ENCODE measurements around the gene DCUN1D3. TPM values are rescaled to one million over a fixed set of nuclear protein-coding genes. Genes with fewer than 3 reads are reported as not detected.
A peak's percentile ranks its signal among the peaks of the same experiment; 100 is the strongest.
"Not testable (repeated sequence)": the region's sequence is repeated elsewhere in the genome, so short reads cannot be mapped to it uniquely, and the experiment has no call there.

DCUN1D3 gene
- total RNA-seq = 16.5 TPM
- long read RNA-seq, partial matches to known transcripts = 0 of 5 reads
- long read RNA-seq, other reads (novel, unspliced or antisense) = 5 of 5 reads

- DNase-seq = peak; percentile 98
- peak; percentile 93 for ATAC-seq
- intact Hi-C loops (cut with micrococcal nuclease) = loop anchor here (10.0 kb wide), 1 partner anchor 46 kb away; no protein-coding TSS in a partner anchor
These were observed at the start of gene DCUN1D3, which contains the start of gene LYRM1 for GRCh38 chr16:20900299-20901067. DCUN1D3 (minus strand) TSS chr16:20900358; CDS start chr16:20862538, 37,820 bp downstream. LYRM1 (plus strand) TSS chr16:20900771; CDS start chr16:20915556, 14,785 bp downstream.

GRCh38 chr16:20949660-20950059 is 49.5 kb upstream of the DCUN1D3 start:
- ATAC-seq = no peak
- DNase-seq = no peak
- intact Hi-C loops (cut with micrococcal nuclease) = no loop called here

- intact Hi-C loops (cut with micrococcal nuclease) = no loop called here
- no peak for DNase-seq
These were observed 48.3 kb upstream of the DCUN1D3 start for GRCh38 chr16:20948444-20948843.

GRCh38 chr16:20946015-20946629 is 46.0 kb upstream of the DCUN1D3 start:
- DNase-seq (no peak), ATAC-seq (no peak)
- intact Hi-C loops (cut with micrococcal nuclease) = no loop called here

More at GRCh38 chr16:20948444-20948843, 48.3 kb upstream of the DCUN1D3 start:
- no peak for ATAC-seq

GRCh38 chr16:20945575-20945875 is 45.4 kb upstream of the DCUN1D3 start:
- intact Hi-C loops (cut with micrococcal nuclease); ATAC-seq; DNase-seq: not testable (repeated sequence)

- ATAC-seq (peak; percentile 60), DNase-seq (no peak)
- intact Hi-C loops (cut with micrococcal nuclease) = no loop called here
These were observed 44.9 kb upstream of the DCUN1D3 start for GRCh38 chr16:20944861-20945574.

GRCh38 chr16:20942256-20942655 is 42.1 kb upstream of the DCUN1D3 start:
- ATAC-seq (no peak), DNase-seq (no peak)
- intact Hi-C loops (cut with micrococcal nuclease) = no loop called here

- DNase-seq (no peak), ATAC-seq (no peak)
- intact Hi-C loops (cut with micrococcal nuclease) = no loop called here
These were observed 41.4 kb upstream of the DCUN1D3 start for GRCh38 chr16:20941636-20941926.

GRCh38 chr16:20940871-20941635 is 40.9 kb upstream of the DCUN1D3 start:
- ATAC-seq (no peak), DNase-seq (no peak)
- intact Hi-C loops (cut with micrococcal nuclease) = no loop called here

- ATAC-seq = no peak
- intact Hi-C loops (cut with micrococcal nuclease) = no loop called here
- no peak for DNase-seq
These were observed 39.5 kb upstream of the DCUN1D3 start for GRCh38 chr16:20939611-20940010.

- ATAC-seq = no peak
- intact Hi-C loops (cut with micrococcal nuclease) = no loop called here
- DNase-seq = no peak
These were observed 38.3 kb upstream of the DCUN1D3 start for GRCh38 chr16:20938426-20938825.

- no peak for ATAC-seq
- DNase-seq = no peak
- intact Hi-C loops (cut with micrococcal nuclease) = no loop called here
These were observed 37.6 kb upstream of the DCUN1D3 start for GRCh38 chr16:20937736-20938135.

- intact Hi-C loops (cut with micrococcal nuclease) = no loop called here
- ATAC-seq = no peak
- no peak for DNase-seq
These were observed 33.4 kb upstream of the DCUN1D3 start for GRCh38 chr16:20933589-20933988.

- intact Hi-C loops (cut with micrococcal nuclease) = no loop called here
- ATAC-seq (no peak), DNase-seq (no peak)
These were observed 31.0 kb upstream of the DCUN1D3 start for GRCh38 chr16:20931066-20931600.

GRCh38 chr16:20930365-20930690 is 30.2 kb upstream of the DCUN1D3 start:
- no peak for ATAC-seq
- DNase-seq = no peak
- intact Hi-C loops (cut with micrococcal nuclease) = no loop called here

- ATAC-seq (peak; percentile 93), DNase-seq (peak; percentile 44)
- intact Hi-C loops (cut with micrococcal nuclease) = not testable (repeated sequence)
These were observed 29.7 kb upstream of the DCUN1D3 start for GRCh38 chr16:20929676-20930364.

GRCh38 chr16:20928774-20929411 is 28.7 kb upstream of the DCUN1D3 start:
- ATAC-seq (peak; percentile 60), DNase-seq (no peak)
- intact Hi-C loops (cut with micrococcal nuclease) = no loop called here

GRCh38 chr16:20925751-20926150 is 25.6 kb upstream of the DCUN1D3 start:
- intact Hi-C loops (cut with micrococcal nuclease) = no loop called here
- ATAC-seq (no peak), DNase-seq (no peak)

All from left ventricle myocardium superior (tissue), 1 donor.